ENCODE results near the gene SVIP. TPM values are rescaled to one million over a fixed set of nuclear protein-coding genes. Genes with fewer than 3 reads are reported as not detected.

Gene SVIP
- total RNA-seq, 1 donor from 2014 or later: 15.9 TPM

DNA sequence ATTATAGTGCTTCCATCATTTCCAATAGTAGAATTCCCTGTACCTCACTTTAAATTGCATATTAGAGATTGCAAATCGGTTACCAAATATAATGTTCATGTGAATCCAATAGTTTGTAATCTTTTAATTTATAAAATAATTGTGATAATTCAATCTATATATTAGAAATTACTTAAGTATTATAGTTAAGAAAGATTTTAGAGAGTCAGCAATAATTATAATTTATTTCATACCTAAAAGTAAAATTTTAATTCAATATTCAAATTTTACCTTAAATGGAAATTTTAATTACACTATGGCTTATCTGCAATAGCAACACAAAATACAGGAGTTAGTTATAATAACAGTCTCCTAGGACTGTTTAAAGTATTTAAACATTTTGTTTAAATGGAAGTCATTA is 17.1 kb upstream of the SVIP start:
- Mint-ChIP-seq H3K4me1 (ENCODE audit: low read depth, unreplicated experiment) (no peaks in the 10 kb centered on the region), H3K36me3 (ENCODE audit: low read depth, unreplicated experiment) (no peaks in the 10 kb centered on the region), H3K9me3 (ENCODE audit: unreplicated experiment) (peaks cover 2% of the 10 kb centered on the region), H3K27me3 (ENCODE audit: low read depth, unreplicated experiment) (no peaks in the 10 kb centered on the region), H3K4me3 (ENCODE audit: unreplicated experiment) (no peak overlapping the region), H3K27ac (ENCODE audit: unreplicated experiment) (no peak overlapping the region)
- Histone ChIP-seq H3K9me3 (ENCODE audit: insufficient read depth, low read depth, low read length) (no peaks in the 10 kb centered on the region), H3K27me3 (ENCODE audit: insufficient read depth, low read length) (no peaks in the 10 kb centered on the region), H4K20me1 (ENCODE audit: insufficient read depth, low read length) (no peaks in the 10 kb centered on the region), H3K79me2 (ENCODE audit: insufficient read depth, low read length) (no peaks in the 10 kb centered on the region), H3K4me1 (ENCODE audit: insufficient read depth, low read length) (no peaks in the 10 kb centered on the region), H2AFZ (ENCODE audit: low read depth, low read length) (no peak overlapping the region), H3K4me3 (ENCODE audit: insufficient read depth, low read depth, low read length) (no peak overlapping the region), H3K9ac (ENCODE audit: low read length) (no peak overlapping the region), H3K4me2 (ENCODE audit: low read length) (no peak overlapping the region), H3K36me3 (ENCODE audit: insufficient read depth, low read length) (no peaks in the 10 kb centered on the region), H3K27ac (ENCODE audit: low read depth, low read length) (no peak overlapping the region)
- FAIRE-seq (no peak), DNase-seq (ENCODE audit: low read depth) (no peak)
- no peak for TF ChIP-seq EZH2 (IDR thresholded peaks at IDR 0.05; ENCODE audit: insufficient read depth, low read length)
- no peak for TF ChIP-seq CTCF (IDR thresholded peaks at IDR 0.05; ENCODE audit: insufficient read depth, low read depth, low read length)

GRCh38 chr11:22832315-22833015 is 2.9 kb upstream of the SVIP start:
- Histone ChIP-seq H4K20me1 (ENCODE audit: insufficient read depth, low read length) (no peaks in the 10 kb centered on the region), H2AFZ (ENCODE audit: low read depth, low read length) (no peak overlapping the region), H3K79me2 (ENCODE audit: insufficient read depth, low read length) (peaks cover 7% of the 10 kb centered on the region), H3K27ac (ENCODE audit: low read depth, low read length) (no peak overlapping the region), H3K4me2 (ENCODE audit: low read length) (no peak overlapping the region), H3K27me3 (ENCODE audit: insufficient read depth, low read length) (no peaks in the 10 kb centered on the region), H3K9ac (ENCODE audit: low read length) (no peak overlapping the region), H3K9me3 (ENCODE audit: insufficient read depth, low read depth, low read length) (no peaks in the 10 kb centered on the region), H3K4me1 (ENCODE audit: insufficient read depth, low read length) (peaks cover 3% of the 10 kb centered on the region), H3K36me3 (ENCODE audit: insufficient read depth, low read length) (no peaks in the 10 kb centered on the region), H3K4me3 (ENCODE audit: insufficient read depth, low read depth, low read length) (no peak overlapping the region)
- H3K4me1 Mint-ChIP-seq (ENCODE audit: low read depth, unreplicated experiment): no peaks in the 10 kb centered on the region
- no peaks in the 10 kb centered on the region for H3K27me3 Mint-ChIP-seq (ENCODE audit: low read depth, unreplicated experiment)
- H3K9me3 Mint-ChIP-seq (ENCODE audit: unreplicated experiment): no peaks in the 10 kb centered on the region
- no peaks in the 10 kb centered on the region for H3K36me3 Mint-ChIP-seq (ENCODE audit: low read depth, unreplicated experiment)
- H3K4me3 Mint-ChIP-seq (ENCODE audit: unreplicated experiment): no peak overlapping the region
- H3K27ac Mint-ChIP-seq (ENCODE audit: unreplicated experiment): no peak overlapping the region
- no peak for FAIRE-seq
- no peak for TF ChIP-seq CTCF (IDR thresholded peaks at IDR 0.05; ENCODE audit: insufficient read depth, low read depth, low read length)
- no peak for TF ChIP-seq EZH2 (IDR thresholded peaks at IDR 0.05; ENCODE audit: insufficient read depth, low read length)
- DNase-seq (ENCODE audit: low read depth): no peak

- Histone ChIP-seq H3K4me2 (ENCODE audit: low read length) (peak overlapping the region; percentile 92), H3K27me3 (ENCODE audit: insufficient read depth, low read length) (no peaks in the 10 kb centered on the region), H4K20me1 (ENCODE audit: insufficient read depth, low read length) (no peaks in the 10 kb centered on the region), H3K4me3 (ENCODE audit: insufficient read depth, low read depth, low read length) (peak overlapping the region; percentile 40), H3K27ac (ENCODE audit: low read depth, low read length) (no peak overlapping the region), H3K36me3 (ENCODE audit: insufficient read depth, low read length) (no peaks in the 10 kb centered on the region), H3K9me3 (ENCODE audit: insufficient read depth, low read depth, low read length) (no peaks in the 10 kb centered on the region), H3K4me1 (ENCODE audit: insufficient read depth, low read length) (peaks cover 3% of the 10 kb centered on the region), H3K9ac (ENCODE audit: low read length) (peak overlapping the region; percentile 20), H3K79me2 (ENCODE audit: insufficient read depth, low read length) (peaks cover 7% of the 10 kb centered on the region), H2AFZ (ENCODE audit: low read depth, low read length) (peak overlapping the region; percentile 50)
- Mint-ChIP-seq H3K27ac (ENCODE audit: unreplicated experiment) (no peak overlapping the region), H3K9me3 (ENCODE audit: unreplicated experiment) (no peaks in the 10 kb centered on the region), H3K4me3 (ENCODE audit: unreplicated experiment) (peak overlapping the region; percentile 80), H3K36me3 (ENCODE audit: low read depth, unreplicated experiment) (no peaks in the 10 kb centered on the region), H3K4me1 (ENCODE audit: low read depth, unreplicated experiment) (no peaks in the 10 kb centered on the region), H3K27me3 (ENCODE audit: low read depth, unreplicated experiment) (no peaks in the 10 kb centered on the region)
- TF ChIP-seq CTCF (IDR thresholded peaks at IDR 0.05; ENCODE audit: insufficient read depth, low read depth, low read length) (no peak), EZH2 (IDR thresholded peaks at IDR 0.05; ENCODE audit: insufficient read depth, low read length) (no peak)
- FAIRE-seq: no peak
- DNase-seq (ENCODE audit: low read depth): no peak
Observed at GRCh38 chr11:22830082-22830414, 447 bp upstream of the SVIP start.
